SK-N-MC (cell line): ENCODE measurements around the gene R3HDM2.

Experiments
- EZH2 ChIP-seq: fragments of 200-600 bp; sonication (generic); IDR thresholded peaks from one replicate; pipeline ENCODE4 v1.6.1; 2017; ENCODE audit warnings: antibody characterized with exemption
- FOXP2 ChIP-seq: optimal IDR thresholded peaks from 2 replicates; pipeline ENCODE3; 2011; ENCODE audit warnings: mild to moderate bottlenecking, moderate library complexity; ENCODE audit not compliant: insufficient read depth; ENCODE audit errors: extremely low read length, control extremely low read depth
- POLR2AphosphoS5 ChIP-seq: IDR thresholded peaks from 2 replicates; pipeline ENCODE4 v1.6.1; 2012; ENCODE audit warnings: mild to moderate bottlenecking, low read depth, low read length, borderline replicate concordance

DNA sequence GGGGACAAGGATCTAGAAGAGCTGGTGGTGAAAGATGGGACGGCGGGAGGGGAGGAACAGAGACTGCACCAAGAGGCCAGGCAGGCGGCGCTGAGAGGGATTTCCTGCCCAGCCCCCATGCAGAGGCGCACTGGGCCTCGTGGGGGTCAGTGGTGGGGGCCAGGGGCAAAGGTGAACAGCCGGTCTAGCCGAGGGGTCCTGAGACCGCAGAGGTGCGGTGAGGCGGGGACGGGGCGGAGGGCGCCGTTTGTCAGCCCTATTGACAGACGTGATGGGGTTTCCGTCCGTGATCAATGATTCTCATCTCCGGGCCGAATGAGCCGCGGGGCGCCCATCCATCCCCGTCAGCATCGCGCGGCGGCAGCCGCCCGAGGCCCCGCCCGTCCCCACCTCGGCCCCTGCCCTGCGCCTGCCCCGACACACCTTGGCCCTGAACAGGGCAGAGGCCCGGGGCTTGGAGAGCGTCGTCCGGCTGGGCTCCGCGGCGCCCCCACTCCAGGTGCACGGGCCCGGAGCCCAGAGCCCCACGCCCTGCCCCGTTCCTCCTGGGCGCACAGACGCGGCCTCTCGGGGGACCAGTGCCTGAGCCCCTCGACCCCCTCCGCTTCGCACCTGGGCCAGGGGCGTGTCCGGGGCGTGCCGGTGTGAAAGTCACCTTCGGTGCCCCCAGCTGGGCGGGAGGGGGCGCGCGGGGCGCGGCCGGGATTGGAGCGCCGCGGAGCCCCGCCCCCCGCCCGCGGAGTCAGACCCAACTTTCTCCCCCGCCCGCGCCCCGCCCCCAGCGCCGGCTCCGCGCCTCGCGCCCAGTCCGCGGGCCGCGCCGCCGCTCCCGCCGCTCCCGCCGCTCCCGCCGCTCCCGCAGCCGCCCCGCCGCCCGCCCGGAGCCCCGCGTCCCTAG is 214.6 kb downstream of the R3HDM2 start, which contains the start of gene NXPH4:
- TF ChIP-seq POLR2AphosphoS5 (no peak), EZH2 (no peak), FOXP2 (no peak)
